Measurements from ENCODE around the gene FLNB.

DNA sequence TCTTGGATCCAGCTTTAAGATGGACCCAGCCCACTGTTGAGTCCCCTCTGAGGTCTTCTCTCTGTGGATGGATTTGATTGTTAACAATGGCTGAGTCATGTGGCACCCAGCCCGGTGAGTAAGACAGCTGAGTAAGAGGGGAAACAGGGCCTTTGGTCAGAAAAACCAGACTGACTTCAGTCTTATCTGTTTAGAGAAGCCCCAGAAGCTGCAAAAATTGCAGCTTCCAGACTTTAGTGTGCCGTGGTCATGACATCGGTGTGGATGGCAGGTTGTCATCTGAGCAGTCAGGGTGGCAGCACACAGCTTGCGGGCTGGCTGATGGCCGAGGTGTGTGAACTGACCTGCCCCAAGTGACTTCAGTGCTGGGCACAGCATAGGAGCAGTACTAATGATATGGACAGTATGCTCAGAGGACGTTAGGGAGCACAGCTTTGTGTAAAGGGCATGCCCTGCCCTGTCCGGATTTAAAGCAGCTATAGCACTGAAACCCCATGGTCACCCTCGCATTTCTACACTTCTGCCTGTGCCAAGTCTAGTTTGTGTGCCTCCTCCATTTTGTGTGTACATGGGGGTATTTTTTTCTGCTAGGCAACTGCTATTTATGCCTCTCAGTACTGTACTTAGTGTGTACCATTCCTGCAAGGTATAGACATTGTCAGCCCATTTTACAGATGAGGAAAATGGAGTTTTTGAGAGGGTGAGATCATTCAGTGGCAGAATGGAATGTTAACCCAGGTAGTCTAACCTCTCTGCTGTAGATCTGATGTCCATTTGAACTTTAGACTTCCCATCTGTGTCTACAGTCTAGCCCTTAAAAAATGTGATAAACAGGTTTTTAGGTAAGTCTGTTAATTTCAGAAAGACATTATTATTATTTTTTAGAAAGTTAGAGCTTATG is 44.4 kb downstream of the FLNB start:
- no peak for TF ChIP-seq MAFK (IDR thresholded peaks at IDR 0.05; ENCODE audit: low read depth, low read length)
- no peak for TF ChIP-seq CTCF (IDR thresholded peaks at IDR 0.05; ENCODE audit: control extremely low read depth in 1 of 3, insufficient read depth in 1 of 3, low read depth in 1 of 3, low read length in 3 of 3)
- no peak for TF ChIP-seq GABPA (IDR thresholded peaks at IDR 0.05; ENCODE audit: borderline replicate concordance, insufficient read depth, low read length)
